Loucy (cell line): Measurements from ENCODE around the gene PILRB.

Experiments
- H2AFZ ChIP-seq: fragments of 200-600 bp; sonication (generic); 2 replicates; pipeline ENCODE4 v1.6.0; 2016; ENCODE audit warnings: antibody characterized with exemption, mild to moderate bottlenecking, low read length, moderate library complexity
- H3F3A ChIP-seq: fragments of 200-600 bp; 2 replicates; pipeline ENCODE4 v1.6.0; 2016; ENCODE audit warnings: antibody characterized with exemption, low read depth, mild to moderate bottlenecking
- H3K27me3 ChIP-seq: fragments of 200-600 bp; sonication (generic); 2 replicates; pipeline ENCODE4 v1.6.1; 2014; ENCODE audit warnings: low read length, mild to moderate bottlenecking; ENCODE audit not compliant: insufficient read depth, poor library complexity, severe bottlenecking
- H3K36me3 ChIP-seq: fragments of 200-600 bp; sonication (generic); 2 replicates; pipeline ENCODE4 v1.6.1; 2016; ENCODE audit warnings: low read length; ENCODE audit not compliant: insufficient read depth
- H3K4me1 ChIP-seq: fragments of 200-600 bp; sonication (generic); 2 replicates; pipeline ENCODE4 v1.5.1; 2014; ENCODE audit warnings: low read length, mild to moderate bottlenecking; ENCODE audit not compliant: insufficient read depth, poor library complexity, severe bottlenecking
- H3K4me2 ChIP-seq: fragments of 200-600 bp; sonication (generic); 2 replicates; pipeline ENCODE4 v1.6.0; 2014; ENCODE audit warnings: antibody characterized with exemption, low read length, low read depth, mild to moderate bottlenecking; ENCODE audit not compliant: poor library complexity, severe bottlenecking
- H3K4me3 ChIP-seq: fragments of 200-600 bp; sonication (generic); 2 replicates; pipeline ENCODE4 v1.5.1; 2014; ENCODE audit warnings: low read length, mild to moderate bottlenecking, mixed read lengths; ENCODE audit not compliant: poor library complexity, severe bottlenecking
- H3K79me2 ChIP-seq: fragments of 200-600 bp; sonication (generic); 2 replicates; pipeline ENCODE4 v1.6.1; 2014; ENCODE audit warnings: low read length; ENCODE audit not compliant: insufficient read depth
- H3K9ac ChIP-seq: fragments of 200-600 bp; sonication (generic); 2 replicates; pipeline ENCODE4 v1.6.0; 2014; ENCODE audit warnings: mild to moderate bottlenecking, low read depth, low read length, moderate library complexity; ENCODE audit not compliant: poor library complexity, severe bottlenecking
- H3K9me2 ChIP-seq: fragments of 200-600 bp; sonication (generic); replicated peaks from 2 replicates; pipeline ENCODE4 v1.6.1; 2016; ENCODE audit warnings: low read depth, low read length, mixed read lengths
- H3K9me3 ChIP-seq: fragments of 200-600 bp; sonication (generic); 2 replicates; pipeline ENCODE4 v1.6.1; 2014; ENCODE audit warnings: mild to moderate bottlenecking, antibody characterized with exemption, low read length, low read depth; ENCODE audit not compliant: insufficient read depth
- H4K20me1 ChIP-seq: fragments of 200-600 bp; sonication (generic); 2 replicates; pipeline ENCODE4 v1.6.0; 2014; ENCODE audit warnings: antibody characterized with exemption, low read length, mild to moderate bottlenecking; ENCODE audit not compliant: insufficient read depth, poor library complexity, severe bottlenecking
- CTCF ChIP-seq: fragments of 200-600 bp; sonication (generic); conservative IDR thresholded peaks from 2 replicates; pipeline ENCODE4 v1.5.1; 2014; ENCODE audit warnings: mild to moderate bottlenecking, antibody characterized with exemption, low read length
- EZH2phosphoT487 ChIP-seq: fragments of 200-600 bp; IDR thresholded peaks from 2 replicates; pipeline ENCODE4 v1.6.1; 2018; ENCODE audit warnings: antibody characterized with exemption, mild to moderate bottlenecking, moderate library complexity, borderline replicate concordance

The PILRB gene

GRCh38 chr7:100394077-100394476 lies 36.2 kb downstream of the PILRB start:
- no peak overlapping the region for H3K4me2 ChIP-seq
- TF ChIP-seq EZH2phosphoT487: no peak

GRCh38 chr7:100396421-100396982 lies 38.6 kb downstream of the PILRB start:
- no peaks in the 10 kb centered on the region for H3K79me2 ChIP-seq
- no peak overlapping the region for H3K4me2 ChIP-seq
- no peaks in the 10 kb centered on the region for H4K20me1 ChIP-seq
- TF ChIP-seq EZH2phosphoT487 (no peak), CTCF (no peak)
- H3F3A ChIP-seq: no peaks in the 10 kb centered on the region
- no peaks in the 10 kb centered on the region for H3K9me2 ChIP-seq
- H3K27me3 ChIP-seq: no peaks in the 10 kb centered on the region
- no peak overlapping the region for H3K4me3 ChIP-seq
- H3K9me3 ChIP-seq: no peaks in the 10 kb centered on the region
- H3K9ac ChIP-seq: no peak overlapping the region
- H2AFZ ChIP-seq: no peak overlapping the region
- no peaks in the 10 kb centered on the region for H3K36me3 ChIP-seq
- no peaks in the 10 kb centered on the region for H3K4me1 ChIP-seq

More at GRCh38 chr7:100394077-100394476, 36.2 kb downstream of the PILRB start:
- Histone ChIP-seq H3K4me3 (no peak overlapping the region), H3K36me3 (no peaks in the 10 kb centered on the region), H3K9me2 (no peaks in the 10 kb centered on the region), H3K27me3 (no peaks in the 10 kb centered on the region), H3K9ac (no peak overlapping the region), H3K79me2 (no peaks in the 10 kb centered on the region), H3K4me1 (no peaks in the 10 kb centered on the region), H2AFZ (no peak overlapping the region), H4K20me1 (no peaks in the 10 kb centered on the region), H3K9me3 (no peaks in the 10 kb centered on the region), H3F3A (no peaks in the 10 kb centered on the region)

GRCh38 chr7:100397315-100398081 lies 39.6 kb downstream of the PILRB start:
- no peaks in the 10 kb centered on the region for H3K4me1 ChIP-seq
- no peak overlapping the region for H2AFZ ChIP-seq
- H3K9me3 ChIP-seq: no peaks in the 10 kb centered on the region
- H3K36me3 ChIP-seq: no peaks in the 10 kb centered on the region
- TF ChIP-seq EZH2phosphoT487: no peak
- TF ChIP-seq CTCF: no peak
- no peaks in the 10 kb centered on the region for H3F3A ChIP-seq
- no peaks in the 10 kb centered on the region for H4K20me1 ChIP-seq
- no peak overlapping the region for H3K4me2 ChIP-seq
- H3K79me2 ChIP-seq: no peaks in the 10 kb centered on the region
- H3K4me3 ChIP-seq: no peak overlapping the region
- H3K9ac ChIP-seq: no peak overlapping the region
- H3K9me2 ChIP-seq: no peaks in the 10 kb centered on the region
- no peaks in the 10 kb centered on the region for H3K27me3 ChIP-seq
